Activated naive CD4-positive, alpha-beta T cell treated with anti-CD3 and anti-CD28 coated beads for 36 hours (primary cell): ENCODE results near the gene RESF1. TPM values are rescaled to one million over a fixed set of nuclear protein-coding genes. Genes with fewer than 3 reads are reported as not detected.

Experiments used
- CTCF ChIA-PET: fragments of 350-600 bp; sonication (Branson Sonifier 250); formaldehyde crosslinking; loops from one replicate; lab custom pipeline; 2021; ENCODE audit warnings: antibody characterized with exemption; lab: Charles Lee
- DNase-seq: peaks from one replicate; pipeline ENCODE4 v3.0.0-alpha.2; 2020
- H3K27ac Mint-ChIP-seq: one replicate; pipeline ENCODE4 v1.8.0; 2021; ENCODE audit warnings: mild to moderate bottlenecking, mixed read lengths
- H3K27me3 Mint-ChIP-seq: one replicate; pipeline ENCODE4 v1.8.0; 2021; ENCODE audit warnings: low read depth, mixed read lengths
- H3K36me3 Mint-ChIP-seq: one replicate; pipeline ENCODE4 v1.8.0; 2021; ENCODE audit warnings: low read depth, mixed read lengths
- H3K4me1 Mint-ChIP-seq: one replicate; pipeline ENCODE4 v1.8.0; 2021; ENCODE audit warnings: low read depth, mixed read lengths
- H3K4me3 Mint-ChIP-seq: one replicate; pipeline ENCODE4 v1.8.0; 2021; ENCODE audit warnings: mild to moderate bottlenecking, moderate library complexity, mixed read lengths
- H3K9me3 Mint-ChIP-seq: one replicate; pipeline ENCODE4 v1.8.0; 2021; ENCODE audit warnings: mixed read lengths
- intact Hi-C: fragments of 100-400 bp; cut with micrococcal nuclease; formaldehyde crosslinking; loops from one replicate; pipeline ENCODE4 v1.15.1; 2023
- total RNA-seq, 2 experiments: library from RNA; stranded (reverse); gene quantifications; one replicate each; pipeline ENCODE4 v1.2.3, GENCODE V29; 2021

Gene RESF1
- total RNA-seq, 2 experiments from 2014 or later = 65.6 to 73.5 TPM

- DNase-seq = peak; percentile 30
- intact Hi-C loops = loop anchor here (2.0 to 10.0 kb wide), 4 partner anchors 29 to 757 kb away; no protein-coding TSS in a partner anchor
- Mint-ChIP-seq H3K27me3 (no peaks in the 10 kb centered on the region), H3K4me3 (peak overlapping the region; percentile 94), H3K27ac (peak overlapping the region; percentile 99), H3K36me3 (peaks cover 68% of the 10 kb centered on the region), H3K4me1 (peaks cover 74% of the 10 kb centered on the region), H3K9me3 (peaks cover 10% of the 10 kb centered on the region)
- CTCF ChIA-PET = interaction anchor here (0.6 to 1.3 kb wide), 9 partner anchors 31 to 350 kb away, joined by 3 to 4 read pairs (median 3); no protein-coding TSS in a partner anchor
Measured at GRCh38 chr12:31962076-31962475, 2.9 kb downstream of the RESF1 start.

DNA sequence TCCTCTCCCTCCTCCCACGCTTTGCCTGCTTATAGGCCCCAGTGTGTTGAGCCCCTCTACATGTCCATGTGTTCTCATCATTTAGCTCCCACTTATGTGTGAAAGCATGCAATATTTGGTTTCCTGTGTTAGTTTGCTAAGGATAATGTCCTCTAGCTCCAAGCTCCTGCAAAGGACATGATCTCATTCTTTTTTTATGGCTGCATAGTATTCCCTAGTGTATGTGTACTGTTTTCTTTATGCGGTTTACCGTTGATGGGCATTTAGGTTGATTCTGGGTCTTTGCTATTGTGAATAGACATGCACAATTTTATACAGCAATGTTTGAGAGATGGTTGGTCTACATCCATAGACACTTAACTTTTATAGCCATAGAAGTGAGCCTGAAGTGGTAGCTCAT is 5.1 kb downstream of the RESF1 start:
- Mint-ChIP-seq H3K27ac (peak overlapping the region; percentile 99), H3K4me1 (peaks cover 72% of the 10 kb centered on the region), H3K36me3 (peaks cover 75% of the 10 kb centered on the region), H3K4me3 (peak overlapping the region; percentile 68), H3K9me3 (peaks cover 8% of the 10 kb centered on the region), H3K27me3 (no peaks in the 10 kb centered on the region)
- CTCF ChIA-PET = interaction anchor here (1.2 kb wide), 1 partner anchor 196 kb away, joined by 3 read pairs; no protein-coding TSS in a partner anchor
- intact Hi-C loops = loop anchor here (1.0 to 10.0 kb wide), 4 partner anchors 168 to 759 kb away; partner anchors contain the start of gene ETFBKMT
- DNase-seq = no peak

DNA sequence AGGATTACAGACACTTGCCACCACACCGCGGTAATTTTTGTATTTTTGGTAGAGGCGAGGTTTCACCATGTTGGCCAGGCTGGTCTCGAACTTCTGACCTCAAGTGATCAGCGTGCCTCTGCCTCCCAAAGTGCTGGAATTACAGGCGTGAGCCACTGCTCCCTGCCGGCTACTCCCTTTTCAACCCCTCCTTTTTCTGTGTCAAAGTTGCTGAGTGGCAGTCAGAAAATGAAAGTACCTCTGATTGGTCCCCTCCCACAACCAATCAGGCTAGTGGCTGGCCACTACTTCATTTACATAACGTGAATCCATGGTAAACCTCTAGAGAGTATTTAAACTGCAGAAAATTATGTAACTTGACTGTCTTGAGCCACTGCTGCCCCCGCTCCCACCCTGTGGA is 5.9 kb downstream of the RESF1 start:
- intact Hi-C loops = loop anchor here (10.0 kb wide), 1 partner anchor 760 kb away; no protein-coding TSS in a partner anchor
- Mint-ChIP-seq H3K27ac (peak overlapping the region; percentile 99), H3K27me3 (no peaks in the 10 kb centered on the region), H3K4me1 (peaks cover 76% of the 10 kb centered on the region), H3K4me3 (peak overlapping the region; percentile 68), H3K9me3 (peaks cover 8% of the 10 kb centered on the region), H3K36me3 (peaks cover 79% of the 10 kb centered on the region)
- CTCF ChIA-PET = no interaction called here
- peak; percentile 54 for DNase-seq

- Mint-ChIP-seq H3K36me3 (peaks cover 81% of the 10 kb centered on the region), H3K9me3 (peaks cover 17% of the 10 kb centered on the region), H3K27me3 (no peaks in the 10 kb centered on the region), H3K27ac (peak overlapping the region; percentile 99), H3K4me3 (peak overlapping the region; percentile 55), H3K4me1 (peaks cover 76% of the 10 kb centered on the region)
- intact Hi-C loops = loop anchor here (1.0 to 10.0 kb wide), 2 partner anchors 19 to 762 kb away; no protein-coding TSS in a partner anchor
- peak; percentile 41 for DNase-seq
- CTCF ChIA-PET = interaction anchor here (0.6 to 1.7 kb wide), 3 partner anchors 90 to 284 kb away, joined by 3 to 5 read pairs (median 3); no protein-coding TSS in a partner anchor
Measured at GRCh38 chr12:31966558-31967205, 7.5 kb downstream of the RESF1 start.

- Mint-ChIP-seq H3K36me3 (peaks cover 81% of the 10 kb centered on the region), H3K27ac (peak overlapping the region; percentile 99), H3K9me3 (peaks cover 23% of the 10 kb centered on the region), H3K4me3 (peak overlapping the region; percentile 48), H3K27me3 (no peaks in the 10 kb centered on the region), H3K4me1 (peaks cover 68% of the 10 kb centered on the region)
- CTCF ChIA-PET = no interaction called here
- intact Hi-C loops = loop anchor here (10.0 kb wide), 1 partner anchor 763 kb away; no protein-coding TSS in a partner anchor
- no peak for DNase-seq
Measured at GRCh38 chr12:31967539-31967938, 8.3 kb downstream of the RESF1 start.

GRCh38 chr12:31970199-31970598 is 11.0 kb downstream of the RESF1 start:
- no peak for DNase-seq
- Mint-ChIP-seq H3K36me3 (peaks cover 82% of the 10 kb centered on the region), H3K27ac (peak overlapping the region; percentile 73), H3K4me3 (no peak overlapping the region), H3K4me1 (peaks cover 47% of the 10 kb centered on the region), H3K9me3 (peaks cover 35% of the 10 kb centered on the region), H3K27me3 (no peaks in the 10 kb centered on the region)
- CTCF ChIA-PET = interaction anchor here (0.6 to 1.7 kb wide), 4 partner anchors 19 to 317 kb away, joined by 4 to 7 read pairs (median 4); partner anchors contain the start of gene ETFBKMT
- intact Hi-C loops = no loop called here

- peaks cover 17% of the 10 kb centered on the region for H3K4me1 Mint-ChIP-seq
- CTCF ChIA-PET = interaction anchor here (0.6 kb wide), 1 partner anchor 14 kb away, joined by 5 read pairs; no protein-coding TSS in a partner anchor
- H3K9me3 Mint-ChIP-seq = peaks cover 56% of the 10 kb centered on the region
- no peak overlapping the region for H3K4me3 Mint-ChIP-seq
- intact Hi-C loops = loop anchor here (1.0 kb wide), 1 partner anchor 7 kb away; no protein-coding TSS in a partner anchor
- DNase-seq = no peak
- H3K27ac Mint-ChIP-seq = no peak overlapping the region
- H3K36me3 Mint-ChIP-seq = peaks cover 91% of the 10 kb centered on the region
- no peaks in the 10 kb centered on the region for H3K27me3 Mint-ChIP-seq
Measured at GRCh38 chr12:31973818-31974217, 14.6 kb downstream of the RESF1 start.

DNA sequence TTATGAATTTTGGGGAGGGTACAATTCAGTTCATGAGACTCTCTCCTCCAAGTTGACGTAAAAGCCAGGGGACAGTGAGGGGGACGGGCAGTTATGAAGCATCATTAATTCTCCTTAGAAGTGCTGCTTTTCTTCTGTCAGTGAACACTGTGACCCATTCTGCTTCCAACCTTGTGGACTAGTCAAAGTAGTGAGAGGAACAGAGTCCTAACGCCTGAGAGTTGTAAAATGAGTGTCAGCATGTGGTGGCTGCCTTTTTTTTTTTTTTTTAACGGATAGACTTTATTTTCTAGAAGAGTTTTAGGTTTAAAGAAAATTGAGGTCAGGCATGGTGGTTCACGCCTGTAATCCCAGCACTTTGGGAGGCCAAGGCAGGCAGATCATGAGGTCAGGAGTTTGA is 15.5 kb downstream of the RESF1 start:
- H3K36me3 Mint-ChIP-seq = peaks cover 93% of the 10 kb centered on the region
- no peak overlapping the region for H3K4me3 Mint-ChIP-seq
- CTCF ChIA-PET = no interaction called here
- peaks cover 60% of the 10 kb centered on the region for H3K9me3 Mint-ChIP-seq
- intact Hi-C loops = no loop called here
- peaks cover 12% of the 10 kb centered on the region for H3K4me1 Mint-ChIP-seq
- H3K27ac Mint-ChIP-seq = peak overlapping the region; percentile 61
- DNase-seq = no peak
- no peaks in the 10 kb centered on the region for H3K27me3 Mint-ChIP-seq

- H3K4me1 Mint-ChIP-seq = peaks cover 57% of the 10 kb centered on the region
- peaks cover 93% of the 10 kb centered on the region for H3K36me3 Mint-ChIP-seq
- H3K4me3 Mint-ChIP-seq = no peak overlapping the region
- no peak for DNase-seq
- peaks cover 67% of the 10 kb centered on the region for H3K9me3 Mint-ChIP-seq
- no peaks in the 10 kb centered on the region for H3K27me3 Mint-ChIP-seq
- intact Hi-C loops = loop anchor here (1.0 to 5.0 kb wide), 2 partner anchors 19 to 122 kb away; partner anchors contain the start of gene BICD1
- peak overlapping the region; percentile 23 for H3K27ac Mint-ChIP-seq
- CTCF ChIA-PET = interaction anchor here (1.6 kb wide), 1 partner anchor 75 kb away, joined by 3 read pairs; no protein-coding TSS in a partner anchor
Measured at GRCh38 chr12:31984806-31985591, 25.8 kb downstream of the RESF1 start.

- H3K4me3 Mint-ChIP-seq = no peak overlapping the region
- peak overlapping the region; percentile 51 for H3K27ac Mint-ChIP-seq
- DNase-seq = no peak
- H3K36me3 Mint-ChIP-seq = peaks cover 94% of the 10 kb centered on the region
- peaks cover 67% of the 10 kb centered on the region for H3K9me3 Mint-ChIP-seq
- intact Hi-C loops = loop anchor here (1.0 to 5.0 kb wide), 2 partner anchors 20 to 121 kb away; partner anchors contain the start of gene BICD1
- H3K27me3 Mint-ChIP-seq = no peaks in the 10 kb centered on the region
- H3K4me1 Mint-ChIP-seq = peaks cover 66% of the 10 kb centered on the region
- CTCF ChIA-PET = interaction anchor here (0.5 kb wide), 1 partner anchor 138 kb away, joined by 3 read pairs; no protein-coding TSS in a partner anchor
Measured at GRCh38 chr12:31985832-31986231, 26.6 kb downstream of the RESF1 start.

DNA sequence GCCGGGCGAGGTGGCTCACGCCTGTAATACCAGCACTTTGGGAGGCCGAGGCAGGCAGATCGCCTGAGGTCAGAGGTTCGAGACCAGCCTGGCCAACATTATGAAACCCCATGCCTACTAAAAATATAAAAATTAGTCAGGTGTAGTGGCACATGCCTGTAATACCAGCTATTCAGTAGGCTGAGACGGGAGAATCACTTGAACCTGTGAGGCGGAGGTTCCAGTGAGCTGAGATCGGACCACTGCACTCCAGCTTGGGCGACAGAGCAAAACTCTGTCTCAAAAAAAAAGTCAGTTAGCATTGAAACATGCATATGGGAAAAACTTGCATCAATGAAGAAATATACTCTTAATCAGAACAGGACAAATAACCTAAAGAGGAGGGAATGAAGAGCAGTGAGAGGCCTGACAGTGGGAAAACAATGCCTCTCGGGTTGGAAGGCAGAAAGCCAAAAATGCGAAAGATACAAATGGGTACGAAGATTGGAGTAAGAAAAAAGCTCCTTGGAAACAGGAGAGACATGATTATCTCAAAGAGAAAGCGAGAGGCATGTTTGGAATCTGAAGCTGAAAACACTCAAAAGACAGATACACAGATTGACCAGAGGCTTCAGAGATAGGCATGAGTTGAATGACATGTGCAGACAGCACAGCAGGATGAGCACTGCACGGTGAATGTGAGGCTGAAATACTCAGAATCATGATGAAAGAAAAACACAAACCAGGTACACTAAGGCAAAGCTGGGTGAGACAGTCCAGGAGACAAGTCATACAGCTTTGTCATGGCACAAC is 30.6 kb downstream of the RESF1 start:
- CTCF ChIA-PET = interaction anchor here (0.7 to 1.6 kb wide), 3 partner anchors 20 to 308 kb away, joined by 3 to 5 read pairs (median 4); no protein-coding TSS in a partner anchor
- no peak for DNase-seq
- Mint-ChIP-seq H3K27me3 (no peaks in the 10 kb centered on the region), H3K27ac (peak overlapping the region; percentile 87), H3K4me3 (no peak overlapping the region), H3K9me3 (peaks cover 35% of the 10 kb centered on the region), H3K36me3 (peaks cover 76% of the 10 kb centered on the region), H3K4me1 (peaks cover 55% of the 10 kb centered on the region)
- intact Hi-C loops = loop anchor here (2.0 to 5.0 kb wide), 2 partner anchors 27 to 118 kb away; partner anchors contain the start of gene BICD1
